GM12892 (cell line): ENCODE results near the gene PCDH8.

Experiments
- POLR2A ChIP-seq: IDR thresholded peaks from 2 replicates; pipeline ENCODE4 v1.6.1; 2011; ENCODE audit warnings: low read depth, low read length, control low read depth
- POLR2AphosphoS5 ChIP-seq: IDR thresholded peaks from 2 replicates; pipeline ENCODE4 v1.6.1; 2011; ENCODE audit warnings: low read depth, low read length, control low read depth

- TF ChIP-seq POLR2AphosphoS5 (no peak), POLR2A (no peak)
Measured at GRCh38 chr13:52847322-52847681, 1.1 kb downstream of the PCDH8 start.
